Fibroblast of skin of right quadriceps (primary cell): Measurements from ENCODE around the gene VSIG10.
"Not testable (repeated sequence)": the region's sequence is repeated elsewhere in the genome, so short reads cannot be mapped to it uniquely, and the experiment has no call there.

Experiments
- DNase-seq: peaks from one replicate; pipeline ENCODE4 v3.0.0-alpha.2; 2013

VSIG10 gene

GRCh38 chr12:118103601-118104382 lies at the start of gene VSIG10:
Gene VSIG10, minus strand, starts transcription at chr12:118104011. Its CDS starts 340 bp downstream, at chr12:118103671.
- peak; percentile 65 for DNase-seq

DNA sequence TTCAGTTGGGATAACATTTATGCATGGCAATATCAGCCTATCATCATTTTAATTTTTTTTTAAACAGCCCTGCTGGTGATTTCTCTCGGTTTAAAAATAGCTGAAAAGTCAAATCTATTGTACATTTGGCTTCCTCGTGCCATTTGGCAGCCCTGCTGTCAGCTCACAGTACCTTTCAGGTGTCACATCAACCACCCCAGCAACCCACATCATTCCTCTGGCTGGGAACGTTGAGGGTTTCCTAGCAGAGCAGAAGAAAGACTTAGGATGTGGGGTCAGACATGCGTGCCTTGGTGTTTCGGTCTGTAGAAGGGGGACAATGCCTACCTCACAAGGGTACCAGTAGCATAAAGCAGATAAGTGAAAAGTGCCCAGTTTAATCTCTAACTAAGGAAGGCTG lies 47.9 kb upstream of the VSIG10 start:
- no peak for DNase-seq

- no peak for DNase-seq
Measured at GRCh38 chr12:118150625-118151024, 46.8 kb upstream of the VSIG10 start.

- DNase-seq, result no peak
Measured at GRCh38 chr12:118148287-118148686, 44.5 kb upstream of the VSIG10 start.

DNA sequence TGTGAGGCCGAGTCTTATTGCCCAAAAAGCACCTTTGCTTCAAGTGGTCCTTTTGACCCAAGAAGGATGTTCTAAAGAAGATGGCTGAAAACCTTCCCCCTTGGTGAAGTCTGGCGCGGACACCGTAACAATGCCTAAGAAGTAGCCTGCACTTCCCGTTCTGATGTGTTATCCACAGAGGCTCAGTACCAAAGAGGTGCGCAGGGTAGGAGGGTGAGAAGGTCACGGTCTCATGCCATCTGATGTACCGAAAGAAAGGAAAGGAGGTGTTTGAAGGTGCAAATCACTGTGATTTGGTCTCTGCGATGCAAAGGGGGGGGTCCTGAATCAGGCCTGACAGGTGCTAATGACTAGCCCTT lies 42.0 kb upstream of the VSIG10 start:
- DNase-seq, result no peak

GRCh38 chr12:118145113-118145797 lies 41.4 kb upstream of the VSIG10 start:
- no peak for DNase-seq

- DNase-seq, result no peak
Measured at GRCh38 chr12:118144499-118144898, 40.7 kb upstream of the VSIG10 start.

DNA sequence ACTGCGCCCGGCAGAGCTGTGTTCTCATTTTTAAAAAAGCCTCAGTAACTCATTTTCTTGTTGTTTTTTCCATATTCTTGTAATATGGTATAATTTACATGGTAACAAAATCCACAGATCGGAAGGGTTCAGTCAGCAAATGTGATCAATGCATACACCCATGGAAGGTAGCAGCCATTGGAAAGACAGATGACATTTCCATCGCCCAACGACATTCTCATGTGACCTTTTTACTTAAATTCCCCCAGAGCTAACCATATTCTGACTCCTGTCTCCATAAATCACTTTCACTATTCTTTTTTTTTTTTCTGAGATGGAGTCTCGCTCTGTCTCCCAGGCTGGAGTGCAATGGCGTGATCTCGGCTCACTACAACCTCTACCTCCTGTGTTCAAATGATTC lies 37.0 kb upstream of the VSIG10 start:
- no peak for DNase-seq

DNA sequence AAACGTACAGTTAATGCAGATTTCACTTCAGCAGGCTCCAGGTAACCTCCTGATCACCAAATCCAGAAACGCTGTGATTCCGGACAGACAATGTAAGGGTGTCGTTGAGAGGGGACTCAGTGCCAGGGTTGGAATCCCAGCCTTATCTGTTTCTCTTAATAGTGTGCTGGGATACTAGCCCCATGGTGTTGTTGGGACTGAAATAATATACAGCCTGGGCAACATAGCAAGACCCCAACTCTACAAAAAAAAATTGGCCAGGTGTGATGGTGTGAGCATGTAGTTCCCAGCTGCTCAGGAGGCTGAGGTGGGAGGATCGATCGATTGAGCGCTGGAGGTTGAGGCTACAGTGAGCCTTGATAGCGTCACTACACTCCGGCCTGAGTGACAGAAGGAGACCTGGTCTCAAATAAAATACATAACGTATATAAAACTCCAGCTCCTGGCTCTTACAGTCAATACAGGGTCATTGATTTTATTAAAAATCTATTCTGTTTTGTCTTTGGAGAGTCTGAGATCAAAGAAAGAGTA lies 33.4 kb upstream of the VSIG10 start:
- no peak for DNase-seq

GRCh38 chr12:118136559-118137003 lies 32.8 kb upstream of the VSIG10 start:
- peak; percentile 33 for DNase-seq

DNA sequence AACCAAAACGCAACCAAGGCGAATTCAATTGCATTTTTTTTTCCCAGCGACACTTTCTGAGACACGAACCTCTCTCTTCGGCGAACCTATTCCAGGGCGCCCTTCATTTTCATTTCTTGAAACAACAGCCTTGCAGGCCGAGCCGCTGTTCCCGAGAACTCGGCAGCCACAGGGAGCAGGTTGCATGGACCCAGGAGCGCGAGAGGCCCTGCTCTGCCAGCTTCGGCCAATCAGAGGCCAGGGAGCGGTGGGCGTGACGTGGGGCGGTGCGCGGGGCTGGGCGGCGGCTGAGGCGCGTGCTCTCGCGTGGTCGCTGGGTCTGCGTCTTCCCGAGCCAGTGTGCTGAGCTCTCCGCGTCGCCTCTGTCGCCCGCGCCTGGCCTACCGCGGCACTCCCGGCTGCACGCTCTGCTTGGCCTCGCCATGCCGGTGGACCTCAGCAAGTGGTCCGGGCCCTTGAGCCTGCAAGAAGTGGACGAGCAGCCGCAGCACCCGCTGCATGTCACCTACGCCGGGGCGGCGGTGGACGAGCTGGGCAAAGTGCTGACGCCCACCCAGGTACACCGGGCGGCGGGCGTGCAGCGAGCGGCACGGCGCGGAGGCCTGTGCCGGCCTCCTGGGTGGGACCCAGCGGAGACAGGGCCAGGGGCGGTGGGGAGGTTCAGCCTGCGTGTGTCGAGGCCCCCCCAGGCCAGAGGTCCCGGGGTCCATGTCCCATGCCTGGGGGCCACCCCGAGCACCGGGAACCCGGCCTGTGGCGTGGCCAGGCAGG lies 32.2 kb upstream of the VSIG10 start, which contains the start of gene PEBP1:
Gene PEBP1, plus strand, starts transcription at position 337 of the 771 bp plus-strand sequence. Its CDS starts 86 bp downstream, at position 423.
- DNase-seq, result peak; percentile 88

DNA sequence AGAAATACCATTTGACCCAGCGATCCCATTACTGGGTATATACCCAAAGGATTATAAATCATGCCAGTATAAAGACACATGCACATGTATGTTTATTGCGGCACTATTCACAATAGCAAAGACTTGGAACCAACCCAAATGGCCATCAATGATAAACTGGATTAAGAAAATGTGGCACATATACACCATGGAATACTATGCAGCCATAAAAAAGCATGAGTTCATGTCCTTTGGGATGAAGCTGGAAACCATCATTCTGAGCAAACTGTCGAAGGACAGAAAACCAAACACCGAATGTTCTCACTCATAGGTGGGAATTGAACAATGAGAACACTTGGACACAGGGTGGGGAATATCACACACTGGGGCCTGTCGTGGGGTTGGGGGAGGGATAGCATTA lies 25.6 kb upstream of the VSIG10 start:
- DNase-seq, result not testable (repeated sequence)

DNA sequence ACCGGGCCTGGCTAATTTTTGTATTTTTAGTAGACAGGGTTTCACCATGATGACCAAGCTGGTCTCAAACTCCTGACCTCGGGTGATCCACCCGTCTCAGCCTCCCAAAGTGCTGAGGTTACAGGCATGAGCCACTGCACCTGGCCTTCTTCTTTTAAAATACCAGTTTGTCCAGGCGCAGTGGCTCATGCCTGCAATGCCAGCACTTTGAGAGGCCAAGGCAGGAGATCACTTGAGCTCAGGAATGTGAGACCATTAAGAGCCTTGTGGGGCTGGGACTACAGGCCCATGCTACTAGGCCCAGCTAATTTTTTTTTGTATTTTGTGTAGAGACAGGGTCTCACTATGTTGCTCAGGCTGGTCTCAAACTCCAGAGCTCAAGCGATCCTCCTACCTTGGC lies 24.1 kb upstream of the VSIG10 start:
- no peak for DNase-seq

GRCh38 chr12:118126119-118126757 lies 22.4 kb upstream of the VSIG10 start:
- no peak for DNase-seq

GRCh38 chr12:118125743-118126118 lies 21.9 kb upstream of the VSIG10 start:
- no peak for DNase-seq

GRCh38 chr12:118124333-118124874 lies 20.6 kb upstream of the VSIG10 start:
- DNase-seq, result no peak

DNA sequence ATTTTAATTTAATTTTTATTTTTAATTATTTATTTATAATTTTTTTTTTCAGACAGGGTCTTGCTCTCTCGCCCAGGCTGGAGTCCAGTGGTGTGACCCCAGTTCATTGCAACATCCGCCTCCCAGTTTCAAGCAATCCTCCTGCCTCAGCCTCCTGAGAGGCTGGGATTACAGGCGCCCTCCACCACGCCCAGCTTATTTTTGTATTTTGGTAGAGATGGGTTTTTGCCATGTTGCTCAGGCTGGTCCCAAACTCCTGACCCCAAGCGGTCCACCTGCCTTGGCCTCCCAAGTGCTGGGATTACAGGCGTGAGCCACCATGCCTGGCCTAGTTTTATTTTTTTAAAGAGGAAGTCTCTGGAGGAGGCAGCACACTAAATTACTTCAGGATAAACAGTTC lies 18.5 kb upstream of the VSIG10 start:
- no peak for DNase-seq

DNA sequence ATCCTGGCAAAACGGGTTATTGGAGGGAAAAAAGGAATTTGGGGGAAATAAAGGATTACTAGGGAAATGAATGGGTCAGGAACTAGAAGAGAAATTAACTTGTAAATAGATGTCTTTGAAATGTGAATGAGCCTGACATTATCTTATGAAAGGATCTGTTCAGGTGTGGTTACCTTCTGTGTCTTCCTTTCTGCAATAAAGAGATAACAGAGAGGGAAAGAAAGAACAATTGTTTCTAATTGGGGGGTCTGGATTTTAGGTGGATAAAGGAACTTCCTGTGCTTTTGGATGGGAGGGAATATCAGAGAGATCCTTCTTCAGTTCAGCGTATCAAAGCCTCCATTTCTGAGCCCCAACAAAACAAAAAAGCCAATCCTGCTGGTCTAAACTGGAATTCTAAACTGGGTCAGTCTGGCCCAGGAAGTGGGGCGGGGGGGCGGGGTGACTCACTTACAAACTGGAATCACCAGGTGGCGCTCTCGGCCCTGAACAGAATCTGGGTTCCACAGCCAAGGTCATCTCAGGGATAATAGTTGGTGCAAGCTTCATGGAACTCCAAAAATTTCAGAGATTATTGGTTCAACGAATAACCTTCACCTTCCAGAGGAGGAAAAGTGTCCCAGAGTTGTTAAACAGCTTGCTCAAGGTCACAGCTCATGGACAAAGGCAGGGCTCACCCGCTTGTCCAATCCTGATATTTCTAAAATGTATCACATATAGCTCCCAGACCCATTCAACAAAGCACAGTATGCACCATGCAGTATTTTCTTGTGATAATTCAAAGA lies 17.0 kb upstream of the VSIG10 start:
- peak; percentile 58 for DNase-seq

GRCh38 chr12:118119449-118119879 lies 15.7 kb upstream of the VSIG10 start:
- DNase-seq, result no peak

DNA sequence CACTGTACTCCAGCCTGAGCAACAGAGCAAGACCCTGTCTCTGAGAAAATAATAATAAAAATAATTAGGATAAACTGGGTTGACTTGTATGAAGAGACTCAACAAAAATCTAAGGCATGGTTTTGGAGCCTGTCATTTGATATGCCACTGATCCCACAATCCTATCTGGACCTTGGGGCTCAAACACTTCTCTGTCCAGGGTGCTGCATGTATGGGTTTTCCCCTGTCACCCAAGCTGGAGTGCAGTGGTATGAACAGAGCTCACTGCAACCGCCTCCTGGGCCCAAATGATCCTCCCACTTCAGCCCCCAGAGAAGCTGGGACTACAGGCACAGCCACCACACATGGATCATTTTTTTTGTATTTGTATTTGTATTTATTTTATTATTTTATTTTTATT lies 5.3 kb upstream of the VSIG10 start:
- DNase-seq, result no peak

- DNase-seq, result no peak
Measured at GRCh38 chr12:118107694-118108093, 3.9 kb upstream of the VSIG10 start.

DNA sequence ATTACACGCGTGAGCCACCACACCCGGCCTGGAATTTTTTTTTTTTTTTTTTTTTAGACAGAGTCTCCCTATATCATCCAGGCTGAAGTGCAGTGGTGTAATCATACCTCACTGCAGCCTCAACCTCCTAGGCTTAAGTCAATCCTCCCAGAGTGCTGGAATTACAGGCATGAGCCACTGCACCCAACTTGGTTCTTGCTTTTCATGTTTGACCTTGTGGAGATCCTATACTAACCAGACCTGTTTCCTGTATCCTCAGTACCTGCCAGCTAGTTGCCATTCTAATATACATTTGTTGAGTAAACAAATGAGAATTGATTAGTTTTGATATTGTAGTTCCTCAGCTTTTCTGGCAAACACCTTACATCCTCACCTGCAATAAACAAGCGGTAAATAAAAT lies 3.2 kb upstream of the VSIG10 start:
- DNase-seq, result no peak
